HEK293 (cell line): ENCODE measurements around the gene PRPF38A.

Source experiments
- CTCF ChIA-PET: fragments of 350-600 bp; formaldehyde crosslinking; extraction: SDS; loops from one replicate; lab custom pipeline; 2021; ENCODE audit warnings: antibody characterized with exemption; lab: Yijun Ruan, JAX
- POLR2A ChIA-PET: fragments of 300-600 bp; formaldehyde crosslinking; extraction: SDS; loops from one replicate; lab custom pipeline; 2020; ENCODE audit warnings: antibody characterized with exemption, inconsistent platforms; lab: Yijun Ruan, JAX
- H3K27ac ChIP-seq: fragments of 200-500 bp; sonication (Bioruptor generic); 2 replicates; pipeline ENCODE4 v1.5.1; 2014; ENCODE audit warnings: low read depth, low read length, control low read depth, inconsistent platforms; ENCODE audit errors: extremely low read depth
- H3K36me3 ChIP-seq, 2 experiments: fragments of 200-500 bp in 1 of 2; sonication (Bioruptor generic) in 1 of 2; 1 replicate in 1 of 2; 2 replicates in 1 of 2; pipeline ENCODE4 v1.5.1; 2014 to 2017; ENCODE audit warnings: inconsistent platforms in 2 of 2, low read length in 2 of 2; ENCODE audit not compliant: control insufficient read depth in 2 of 2, insufficient read depth in 1 of 2
- H3K4me1 ChIP-seq: fragments of 200-500 bp; sonication (Bioruptor generic); 2 replicates; pipeline ENCODE4 v1.5.1; 2014; ENCODE audit warnings: mild to moderate bottlenecking, low read length, inconsistent platforms; ENCODE audit not compliant: control insufficient read depth, insufficient read depth
- H3K4me3 ChIP-seq: 2 replicates; pipeline ENCODE4 v1.5.1; 2011; ENCODE audit warnings: low read depth, mild to moderate bottlenecking, control low read depth, low read length, moderate library complexity
- H3K9me3 ChIP-seq: fragments of 200-500 bp; sonication (Bioruptor generic); 2 replicates; pipeline ENCODE4 v1.5.1; 2014; ENCODE audit warnings: low read depth, low read length, inconsistent platforms; ENCODE audit not compliant: control insufficient read depth, insufficient read depth
- CTCF ChIP-seq: fragments of 450-650 bp; formaldehyde crosslinking; IDR thresholded peaks from 2 replicates; pipeline ENCODE4 v1.5.1; 2016; ENCODE audit warnings: missing biosample characterization, missing genetic modification characterization
- GLI4 ChIP-seq: fragments of 450-650 bp; formaldehyde crosslinking; IDR thresholded peaks from 2 replicates; pipeline ENCODE4 v1.5.1; 2016; ENCODE audit warnings: missing biosample characterization, missing genetic modification characterization
- KLF1 ChIP-seq: fragments of 450-650 bp; formaldehyde crosslinking; IDR thresholded peaks from 2 replicates; pipeline ENCODE4 v1.5.1; 2016; ENCODE audit warnings: missing biosample characterization, missing genetic modification characterization
- PRDM4 ChIP-seq: fragments of 450-650 bp; formaldehyde crosslinking; IDR thresholded peaks from 2 replicates; pipeline ENCODE4 v1.5.1; 2017; ENCODE audit warnings: missing biosample characterization, missing genetic modification characterization
- REPIN1 ChIP-seq: fragments of 450-650 bp; formaldehyde crosslinking; IDR thresholded peaks from 2 replicates; pipeline ENCODE4 v1.5.1; 2017; ENCODE audit warnings: missing biosample characterization, missing genetic modification characterization, low read depth
- SCRT1 ChIP-seq: fragments of 450-650 bp; formaldehyde crosslinking; IDR thresholded peaks from 2 replicates; pipeline ENCODE4 v1.5.1; 2016; ENCODE audit warnings: missing biosample characterization, missing genetic modification characterization, borderline replicate concordance
- SCRT2 ChIP-seq: fragments of 450-650 bp; formaldehyde crosslinking; IDR thresholded peaks from 2 replicates; pipeline ENCODE4 v1.5.1; 2016; ENCODE audit warnings: missing biosample characterization, missing genetic modification characterization
- ZBTB1 ChIP-seq: fragments of 450-650 bp; formaldehyde crosslinking; IDR thresholded peaks from 2 replicates; pipeline ENCODE4 v1.5.1; 2016; ENCODE audit warnings: missing biosample characterization, missing genetic modification characterization
- ZBTB21 ChIP-seq: fragments of 450-650 bp; formaldehyde crosslinking; IDR thresholded peaks from 2 replicates; pipeline ENCODE4 v1.5.1; 2017; ENCODE audit warnings: missing biosample characterization, missing genetic modification characterization
- ZBTB7A ChIP-seq: fragments of 450-650 bp; formaldehyde crosslinking; IDR thresholded peaks from 2 replicates; pipeline ENCODE4 v1.5.1; 2016; ENCODE audit warnings: low read depth, missing biosample characterization, missing genetic modification characterization
- ZNF112 ChIP-seq: fragments of 450-650 bp; formaldehyde crosslinking; IDR thresholded peaks from 2 replicates; pipeline ENCODE4 v1.5.0; 2017; ENCODE audit warnings: missing biosample characterization, missing genetic modification characterization
- ZNF146 ChIP-seq: fragments of 450-650 bp; formaldehyde crosslinking; IDR thresholded peaks from 2 replicates; pipeline ENCODE4 v1.5.1; 2016; ENCODE audit warnings: missing biosample characterization, missing genetic modification characterization
- ZNF169 ChIP-seq: fragments of 450-650 bp; formaldehyde crosslinking; IDR thresholded peaks from 2 replicates; pipeline ENCODE4 v1.5.1; 2016; ENCODE audit warnings: missing biosample characterization, missing genetic modification characterization
- ZNF174 ChIP-seq: fragments of 450-650 bp; formaldehyde crosslinking; IDR thresholded peaks from 2 replicates; pipeline ENCODE4 v1.5.0; 2017; ENCODE audit warnings: missing biosample characterization, mild to moderate bottlenecking, missing genetic modification characterization
- ZNF214 ChIP-seq: fragments of 450-650 bp; formaldehyde crosslinking; IDR thresholded peaks from 2 replicates; pipeline ENCODE4 v1.5.1; 2017; ENCODE audit warnings: missing biosample characterization, mild to moderate bottlenecking, missing genetic modification characterization, borderline replicate concordance
- ZNF23 ChIP-seq: fragments of 450-650 bp; formaldehyde crosslinking; IDR thresholded peaks from 2 replicates; pipeline ENCODE4 v1.5.1; 2016; ENCODE audit warnings: missing biosample characterization, missing genetic modification characterization, borderline replicate concordance
- ZNF292 ChIP-seq: fragments of 450-650 bp; formaldehyde crosslinking; IDR thresholded peaks from 2 replicates; pipeline ENCODE4 v1.5.1; 2016; ENCODE audit warnings: low read depth, missing biosample characterization, missing genetic modification characterization, borderline replicate concordance
- ZNF324 ChIP-seq: fragments of 450-650 bp; formaldehyde crosslinking; IDR thresholded peaks from 2 replicates; pipeline ENCODE4 v1.5.1; 2016; ENCODE audit warnings: missing biosample characterization, missing genetic modification characterization
- ZNF354C ChIP-seq: fragments of 450-650 bp; formaldehyde crosslinking; IDR thresholded peaks from 2 replicates; pipeline ENCODE4 v1.5.1; 2016; ENCODE audit warnings: missing biosample characterization, missing genetic modification characterization, low read depth, borderline replicate concordance
- ZNF510 ChIP-seq: fragments of 450-650 bp; formaldehyde crosslinking; IDR thresholded peaks from 2 replicates; pipeline ENCODE4 v1.5.1; 2018; ENCODE audit warnings: mild to moderate bottlenecking, missing genetic modification characterization, missing biosample characterization; ENCODE audit not compliant: insufficient replicate concordance
- ZNF513 ChIP-seq: fragments of 450-650 bp; IDR thresholded peaks from 2 replicates; pipeline ENCODE4 v1.5.1; 2018; ENCODE audit warnings: missing biosample characterization, missing genetic modification characterization
- ZNF571 ChIP-seq: fragments of 450-650 bp; formaldehyde crosslinking; IDR thresholded peaks from 2 replicates; pipeline ENCODE4 v1.5.0; 2017; ENCODE audit warnings: missing biosample characterization, missing genetic modification characterization
- ZNF596 ChIP-seq: fragments of 450-650 bp; IDR thresholded peaks from 2 replicates; pipeline ENCODE4 v1.5.0; 2018; ENCODE audit warnings: missing biosample characterization, mild to moderate bottlenecking, missing genetic modification characterization, moderate library complexity
- ZNF626 ChIP-seq: fragments of 450-650 bp; sonication (Bioruptor Pico); formaldehyde crosslinking; IDR thresholded peaks from 2 replicates; pipeline ENCODE4 v1.5.1; 2018; ENCODE audit warnings: missing biosample characterization, missing genetic modification characterization, inconsistent platforms
- ZNF701 ChIP-seq: fragments of 450-650 bp; formaldehyde crosslinking; IDR thresholded peaks from 2 replicates; pipeline ENCODE4 v1.5.1; 2016; ENCODE audit warnings: missing biosample characterization, missing genetic modification characterization
- ZNF76 ChIP-seq: fragments of 450-650 bp; formaldehyde crosslinking; IDR thresholded peaks from 2 replicates; pipeline ENCODE4; 2016; ENCODE audit warnings: low read depth, missing biosample characterization, missing genetic modification characterization, borderline replicate concordance
- ZNF830 ChIP-seq: fragments of 450-650 bp; IDR thresholded peaks from 2 replicates; pipeline ENCODE4 v1.5.0; 2018; ENCODE audit warnings: missing biosample characterization, missing genetic modification characterization, low read depth, mild to moderate bottlenecking, moderate library complexity

The PRPF38A gene

GRCh38 chr1:52432807-52433206, 28.4 kb downstream of the PRPF38A start (continued):
- no peak for TF ChIP-seq PRDM4 (tag by site-specific recombination)
- no peak for TF ChIP-seq ZNF112 (tag by site-specific recombination)

GRCh38 chr1:52435211-52435610, 30.8 kb downstream of the PRPF38A start:
- H3K27ac ChIP-seq = no peak overlapping the region
- no peaks in the 10 kb centered on the region for H3K4me1 ChIP-seq
- ChIA-PET POLR2A (no interaction called here), CTCF (interaction anchor here (0.6 kb wide), 1 partner anchor 231 kb away, joined by 3 read pairs; no protein-coding TSS in a partner anchor)
- TF ChIP-seq ZNF23 (tag by site-specific recombination) (no peak), SCRT1 (tag by site-specific recombination) (peak; percentile 97), SCRT2 (tag by site-specific recombination) (peak; percentile 98)
- H3K4me3 ChIP-seq = no peak overlapping the region
- H3K36me3 ChIP-seq = peaks cover 22 to 91% of the 10 kb centered on the region in 2 experiments
- H3K9me3 ChIP-seq = no peaks in the 10 kb centered on the region

DNA sequence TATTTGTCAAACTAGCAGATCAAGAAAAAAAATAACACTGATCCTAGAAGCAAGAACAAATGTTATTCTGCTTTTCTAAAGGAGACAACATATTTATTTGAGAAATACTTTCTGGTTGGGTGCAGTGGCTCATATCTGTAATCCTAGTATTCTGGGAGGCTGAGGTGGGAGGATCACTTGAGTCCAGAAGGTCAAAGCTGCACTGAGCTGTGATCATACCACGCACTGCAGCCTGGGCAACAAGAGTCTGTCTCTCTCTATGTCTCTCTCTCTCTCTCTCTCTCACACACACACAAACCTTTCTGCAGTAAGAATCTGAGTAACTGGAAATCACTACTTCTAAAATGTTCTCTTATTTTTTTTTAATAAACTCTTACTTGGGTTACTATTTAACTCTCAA, 31.2 kb downstream of the PRPF38A start:
- peaks cover 20 to 91% of the 10 kb centered on the region in 2 experiments for H3K36me3 ChIP-seq
- H3K4me3 ChIP-seq = no peak overlapping the region
- ChIA-PET CTCF (interaction anchor here (0.6 kb wide), 1 partner anchor 231 kb away, joined by 3 read pairs; no protein-coding TSS in a partner anchor), POLR2A (no interaction called here)
- no peaks in the 10 kb centered on the region for H3K9me3 ChIP-seq
- no peak for TF ChIP-seq ZNF510 (tag by site-specific recombination)
- no peak for TF ChIP-seq ZNF76 (tag by site-specific recombination)
- TF ChIP-seq ZNF513 (tag by site-specific recombination) = no peak
- no peak for TF ChIP-seq ZNF324 (tag by site-specific recombination)
- no peak for TF ChIP-seq ZNF701
- no peak for TF ChIP-seq ZNF354C (tag by site-specific recombination)
- no peak for TF ChIP-seq KLF1 (tag by site-specific recombination)
- no peak for TF ChIP-seq ZNF596 (tag by site-specific recombination)
- TF ChIP-seq ZNF214 (tag by site-specific recombination) = no peak
- no peak for TF ChIP-seq ZBTB1
- TF ChIP-seq ZNF292 (tag by site-specific recombination) = no peak
- no peak for TF ChIP-seq ZNF146 (tag by site-specific recombination)
- H3K27ac ChIP-seq = no peak overlapping the region
- H3K4me1 ChIP-seq = no peaks in the 10 kb centered on the region

- ChIA-PET CTCF (no interaction called here), POLR2A (no interaction called here)
- Histone ChIP-seq H3K27ac (no peak overlapping the region), H3K9me3 (no peaks in the 10 kb centered on the region), H3K36me3 (peaks cover 22 to 89% of the 10 kb centered on the region in 2 experiments), H3K4me1 (no peaks in the 10 kb centered on the region), H3K4me3 (no peak overlapping the region)
- TF ChIP-seq GLI4 (tag by site-specific recombination) (no peak), ZNF571 (tag by site-specific recombination) (no peak), CTCF (tag by site-specific recombination) (no peak), SCRT2 (tag by site-specific recombination) (no peak), ZBTB7A (no peak), ZNF626 (tag by site-specific recombination) (no peak), ZBTB21 (tag by site-specific recombination) (no peak), ZNF830 (no peak), ZNF174 (tag by site-specific recombination) (no peak), ZNF169 (tag by site-specific recombination) (no peak), REPIN1 (tag by site-specific recombination) (no peak)
These were observed 32.4 kb downstream of the PRPF38A start for GRCh38 chr1:52436817-52437216.
